GM18868 (cell line): Measurements from ENCODE around the gene DDX31.

Source experiments
- ATAC-seq: cut with Tn5 transposase; IDR thresholded peaks from one replicate; pipeline ENCODE4 v1.9.1; 2021; ENCODE audit warnings: mild to moderate bottlenecking, moderate library complexity; ENCODE audit not compliant: unreplicated experiment

DDX31 gene

DNA sequence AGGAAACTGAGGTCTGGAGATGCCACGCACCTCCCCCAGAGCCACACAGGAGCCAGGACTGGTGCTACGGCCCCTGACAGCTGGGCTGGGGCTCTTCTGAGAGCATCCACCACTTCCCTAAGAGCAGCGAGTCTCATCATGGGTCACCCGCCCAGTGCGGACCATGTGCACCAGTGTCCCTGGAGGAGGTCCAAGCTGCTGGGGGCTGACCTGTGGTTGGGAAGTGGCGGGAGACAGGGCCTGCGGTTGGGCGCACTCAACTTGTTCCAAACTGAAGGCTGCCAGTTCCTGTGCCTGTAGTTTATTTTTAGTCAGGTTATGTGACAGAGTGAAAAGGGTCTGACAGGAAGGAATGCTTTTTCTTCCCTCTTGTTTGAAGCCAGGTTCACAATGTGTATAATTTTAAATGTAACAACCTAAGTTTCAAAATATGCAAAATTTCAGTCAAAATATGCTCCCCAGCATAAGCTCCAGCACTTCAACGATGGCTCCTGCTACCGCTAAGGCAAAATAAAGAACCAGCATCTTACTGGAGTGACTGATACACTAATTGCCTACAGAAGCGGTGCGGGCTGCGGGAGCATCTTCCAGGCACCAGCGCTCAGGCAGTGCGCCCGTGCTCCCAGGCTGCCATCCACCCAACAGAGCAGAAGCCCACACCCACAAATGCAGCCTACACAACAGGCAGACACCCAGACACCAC is 72.6 kb downstream of the DDX31 start:
- ATAC-seq = no peak

DNA sequence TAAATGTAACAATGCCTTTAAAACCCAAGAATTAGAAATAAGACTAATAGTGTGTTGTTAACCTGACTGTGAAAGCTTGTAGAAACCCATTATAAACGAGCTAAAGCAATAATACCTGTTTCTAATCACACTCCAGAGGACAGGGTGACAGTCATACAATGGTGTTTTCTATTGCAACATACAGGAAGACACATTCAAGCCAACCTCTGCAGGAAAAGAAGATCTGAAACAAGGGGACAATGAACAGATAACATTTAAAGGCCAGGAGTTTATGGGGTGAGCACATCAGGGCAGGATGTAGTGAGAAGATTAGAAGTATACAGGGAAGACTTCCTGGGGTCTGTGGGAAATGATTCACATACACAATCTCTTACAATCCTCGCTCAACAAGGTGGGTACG is 73.6 kb downstream of the DDX31 start:
- no peak for ATAC-seq

DNA sequence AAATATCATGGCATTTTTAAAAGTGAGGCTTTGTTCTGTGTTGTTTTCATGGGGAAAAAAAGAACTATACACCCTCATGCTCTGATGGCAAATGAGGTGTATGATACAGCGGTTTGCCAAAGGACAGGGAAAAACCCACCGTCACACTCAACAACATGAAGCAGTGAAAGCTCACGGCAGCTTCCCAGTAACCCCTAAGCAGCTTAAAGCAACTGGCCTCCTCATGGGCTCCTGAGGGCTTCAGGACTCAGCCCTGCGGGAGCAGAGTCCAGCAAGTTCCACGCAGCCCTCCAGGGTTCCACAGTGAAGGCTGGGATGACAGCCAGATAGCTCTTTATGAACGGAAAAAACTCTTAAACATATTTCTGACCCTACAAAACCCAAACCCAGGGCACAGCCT is 74.5 kb downstream of the DDX31 start:
- ATAC-seq = no peak

DNA sequence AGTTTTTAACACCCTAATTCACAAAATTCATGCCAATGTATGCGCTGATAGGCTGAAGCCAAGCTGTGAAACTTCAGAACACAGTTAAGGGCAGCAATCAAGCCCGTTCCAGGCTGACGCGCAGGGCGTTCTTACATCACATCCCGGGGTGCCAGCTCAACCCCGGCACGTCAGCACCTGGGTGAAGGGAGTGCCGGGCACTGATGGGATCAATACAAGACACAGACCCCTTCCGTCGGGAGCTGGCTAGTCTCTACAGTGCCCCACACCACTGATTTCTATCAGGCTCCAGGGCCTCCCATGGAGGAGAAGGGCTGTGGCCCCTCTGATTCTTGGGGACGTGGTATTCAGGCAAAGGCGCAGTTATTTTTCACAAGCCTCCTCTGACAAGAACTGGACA is 75.4 kb downstream of the DDX31 start:
- ATAC-seq = no peak

DNA sequence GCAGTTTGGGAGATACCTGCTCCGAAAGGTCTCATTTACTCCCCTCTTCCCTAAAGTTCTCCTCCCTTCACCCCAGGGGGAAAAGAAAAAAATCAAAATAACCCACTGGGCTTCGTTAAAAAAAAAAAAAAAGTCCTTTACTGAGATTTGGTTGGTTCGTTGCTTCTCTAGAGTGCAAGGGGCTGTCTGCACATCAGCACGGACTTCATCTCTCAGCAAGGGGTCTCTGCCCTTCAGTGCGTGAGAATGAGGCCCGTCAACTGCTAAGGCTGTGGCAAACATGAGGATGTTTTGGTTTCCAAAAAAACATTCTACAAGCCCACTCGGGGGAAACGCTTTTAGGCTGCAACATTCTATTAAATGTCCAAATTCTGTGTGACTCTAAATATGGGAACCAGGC is 77.3 kb downstream of the DDX31 start:
- no peak for ATAC-seq

DNA sequence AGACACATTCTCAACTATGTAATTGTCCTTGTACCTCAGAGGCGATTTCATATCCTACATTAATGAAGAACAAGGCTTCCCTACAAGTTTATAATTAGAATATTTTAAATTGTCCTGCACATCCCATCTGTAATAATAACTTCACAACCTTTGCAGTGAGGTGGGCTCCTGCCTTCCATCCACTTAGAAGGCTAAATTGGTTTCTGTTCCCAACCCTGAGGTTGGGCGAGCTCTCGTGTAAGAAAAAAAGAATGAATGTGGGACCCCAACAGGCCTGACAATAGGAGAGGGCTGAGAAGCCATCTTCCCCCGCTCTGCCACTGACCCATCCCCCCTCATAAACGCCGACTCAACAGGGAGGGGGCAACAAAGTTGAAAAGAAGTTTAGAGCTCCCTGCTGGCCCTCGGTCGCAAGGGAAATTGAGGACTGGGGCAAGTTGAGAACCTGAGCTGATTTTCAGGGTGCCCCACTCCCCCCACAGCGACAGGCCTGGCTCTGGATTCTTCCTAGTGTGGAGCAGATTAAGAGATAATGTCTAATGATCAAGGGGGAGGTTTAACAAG is 78.0 kb downstream of the DDX31 start:
- no peak for ATAC-seq

DNA sequence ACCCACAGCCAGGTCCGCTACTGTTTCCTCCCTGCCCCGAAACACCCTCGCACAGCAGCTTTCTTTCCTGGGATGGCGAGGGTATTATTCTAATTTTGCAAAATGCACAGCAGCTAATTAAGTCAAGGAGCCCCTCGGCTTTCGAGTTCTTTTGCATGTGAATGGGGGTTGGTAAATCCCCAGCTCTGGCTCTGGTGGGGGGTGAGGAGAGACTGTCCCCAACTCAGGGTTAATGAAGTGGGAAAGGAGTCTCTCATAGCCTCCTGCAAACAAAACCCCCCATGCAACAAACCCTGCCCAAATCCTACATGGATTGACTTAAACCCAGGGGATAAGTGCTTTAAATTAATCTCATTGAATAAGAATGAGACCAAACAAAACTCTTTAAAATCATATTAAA is 78.5 kb downstream of the DDX31 start:
- ATAC-seq = no peak

DNA sequence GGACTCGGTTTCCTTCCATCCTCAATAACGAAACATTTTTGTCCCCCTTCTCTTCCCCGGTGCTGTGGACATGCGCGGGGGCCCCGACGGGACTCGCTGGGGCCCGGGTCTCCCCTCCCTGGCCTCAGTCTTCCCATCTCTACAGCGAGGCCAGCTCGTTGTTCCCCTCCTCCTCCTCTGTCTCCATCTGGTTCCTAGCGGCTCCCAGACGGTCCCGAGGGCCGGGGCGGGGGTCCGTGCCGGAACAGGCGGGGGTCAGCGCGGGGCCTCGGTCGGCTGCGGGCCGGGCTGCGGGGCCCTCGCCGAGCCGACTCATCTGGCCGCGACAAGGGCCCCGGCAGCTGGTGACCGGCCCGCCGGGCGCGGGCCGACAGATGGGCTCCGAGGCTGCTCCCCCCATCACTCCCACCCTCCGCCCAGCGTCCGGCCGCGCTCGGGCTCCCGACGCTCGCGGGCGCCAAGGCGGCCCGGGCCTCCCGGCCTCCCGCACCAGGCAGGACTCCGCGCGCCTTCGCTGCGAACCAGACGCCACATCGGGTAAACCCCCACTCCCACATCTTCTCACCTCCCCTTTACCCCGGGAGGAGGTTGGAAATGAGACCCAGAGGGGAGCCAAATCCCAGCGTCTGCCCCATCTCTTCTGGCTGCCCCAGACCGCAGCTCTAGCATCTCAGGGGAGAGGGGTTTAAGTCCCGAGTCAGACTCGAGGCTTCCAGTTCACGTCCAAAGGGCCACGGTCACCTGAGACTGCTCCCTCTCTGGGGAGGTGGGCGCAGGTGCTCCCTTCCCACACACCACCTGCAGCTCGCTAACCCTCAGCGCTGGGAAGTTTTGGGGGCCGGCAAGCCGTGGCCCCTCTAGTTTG is 79.2 kb downstream of the DDX31 start:
- no peak for ATAC-seq

DNA sequence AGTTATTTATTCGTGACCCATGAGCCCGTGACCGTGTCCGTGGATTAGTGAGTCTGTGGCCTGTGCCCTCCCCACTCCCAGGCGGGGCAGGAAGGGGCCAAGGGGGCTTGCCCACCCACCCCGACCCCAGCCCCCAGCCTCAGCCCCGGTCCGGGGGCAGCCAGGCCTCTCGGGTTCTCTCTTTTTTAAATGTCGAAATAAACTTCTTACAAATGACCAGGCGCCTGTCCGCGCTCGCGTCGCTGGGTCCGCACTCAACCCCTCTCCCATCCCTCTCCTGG is 79.8 kb downstream of the DDX31 start:
- no peak for ATAC-seq

DNA sequence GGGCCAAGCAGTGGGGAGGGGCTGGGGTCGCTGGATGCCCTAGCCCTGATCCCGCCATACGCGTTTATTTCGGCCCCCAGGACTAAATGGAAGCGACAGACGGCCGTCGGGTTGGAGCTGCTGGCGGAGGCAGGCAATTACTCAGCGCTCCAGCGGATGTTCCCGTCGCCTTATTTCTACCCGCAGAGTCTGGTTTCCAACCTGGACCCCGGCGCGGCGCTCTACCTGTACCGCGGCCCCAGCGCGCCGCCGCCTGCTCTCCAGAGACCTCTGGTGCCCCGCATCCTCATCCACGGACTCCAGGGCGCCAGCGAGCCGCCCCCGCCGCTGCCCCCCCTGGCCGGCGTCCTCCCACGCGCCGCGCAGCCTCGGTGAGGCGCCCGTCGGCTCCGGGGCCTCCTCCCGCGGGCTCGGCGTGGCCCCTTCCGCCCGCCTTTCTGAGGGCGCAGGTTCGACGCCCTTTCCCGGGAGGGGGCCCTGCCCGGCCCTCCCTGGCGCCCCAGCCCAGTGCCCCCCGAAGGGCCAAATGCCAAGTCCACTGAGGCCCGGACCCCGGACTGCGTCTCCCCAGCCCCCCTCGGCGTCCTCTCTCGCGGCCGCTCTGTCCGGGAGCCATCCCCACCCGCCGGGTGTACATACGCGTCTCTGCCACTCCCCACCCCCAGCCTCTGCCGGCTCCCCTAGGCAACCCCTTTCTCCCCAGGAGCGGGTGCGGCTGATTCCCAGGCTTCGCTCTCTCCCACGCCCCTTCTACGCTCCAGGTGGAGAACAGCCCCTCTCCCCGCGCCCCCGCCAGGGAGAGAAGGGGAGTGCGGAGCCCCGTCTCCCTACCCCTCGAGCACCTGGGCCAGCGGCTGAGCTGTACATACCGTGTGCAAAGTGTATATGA is 80.4 kb downstream of the DDX31 start:
- no peak for ATAC-seq

DNA sequence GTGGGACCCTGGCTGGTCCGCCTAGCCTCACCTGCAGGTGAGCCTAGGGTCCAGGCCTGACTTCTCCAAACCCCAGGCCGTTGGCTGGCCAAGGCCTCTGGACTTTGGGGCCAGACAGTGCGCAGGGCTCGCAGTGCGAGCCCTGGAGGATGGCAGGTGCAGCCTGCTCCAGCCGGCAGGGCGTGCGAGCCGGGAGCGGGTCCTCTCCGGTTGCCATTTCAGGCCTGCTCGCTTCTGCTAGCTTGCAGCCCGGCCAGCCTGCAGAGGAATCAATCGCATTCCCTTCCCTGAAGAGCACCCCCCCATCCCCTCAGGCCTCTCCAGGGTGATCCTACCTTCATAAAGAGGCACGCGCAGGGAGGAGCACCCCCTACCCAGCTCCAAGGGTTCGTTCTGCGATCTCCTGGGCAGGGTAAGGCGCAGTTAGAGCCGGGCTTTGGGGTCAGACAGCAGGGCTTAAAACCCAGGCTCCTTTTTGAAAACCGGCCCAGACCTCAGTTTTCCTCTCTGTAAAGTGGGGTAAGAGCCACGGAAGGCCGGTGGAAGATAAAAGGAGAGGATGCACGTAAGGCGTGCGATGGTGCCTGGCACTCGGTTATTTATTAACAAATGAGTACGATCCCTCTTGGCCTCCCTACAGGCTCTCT is 81.2 kb downstream of the DDX31 start:
- no peak for ATAC-seq

DNA sequence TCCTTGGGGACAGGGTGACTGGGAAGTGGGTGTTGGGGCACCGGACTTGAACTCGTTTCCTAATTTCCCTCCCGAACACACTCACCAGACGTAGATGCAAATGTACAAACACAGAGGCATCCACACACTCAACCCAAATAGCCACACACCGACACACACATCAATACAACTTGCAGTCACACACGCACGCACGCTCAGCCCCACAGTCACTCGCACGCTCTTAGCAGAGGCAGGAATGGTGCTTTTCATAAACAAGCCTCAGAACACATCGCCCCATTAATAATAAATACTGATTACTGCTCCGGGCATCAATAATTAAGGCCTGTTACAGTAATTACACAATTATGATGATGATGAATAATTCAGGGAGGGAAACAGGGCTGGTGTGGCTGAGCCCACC is 81.7 kb downstream of the DDX31 start:
- no peak for ATAC-seq

DNA sequence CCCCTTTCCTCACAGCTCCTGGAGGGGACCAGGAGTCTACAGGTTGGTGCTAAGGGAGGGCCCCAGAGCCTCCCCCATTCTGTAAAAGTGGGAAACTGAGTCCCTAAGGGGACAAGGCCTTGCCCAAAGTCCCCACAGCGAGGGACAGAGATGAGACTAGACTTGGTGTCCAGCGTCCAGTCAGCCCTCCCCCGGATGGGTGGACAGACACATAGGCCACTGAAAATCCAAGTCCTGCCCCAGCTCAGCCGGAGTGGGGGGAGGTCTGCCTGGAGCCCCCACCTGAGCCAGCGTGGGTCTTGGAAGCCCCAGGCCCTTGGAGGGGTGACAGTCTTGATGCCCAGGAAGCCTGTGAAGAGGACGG is 82.2 kb downstream of the DDX31 start:
- ATAC-seq = no peak

DNA sequence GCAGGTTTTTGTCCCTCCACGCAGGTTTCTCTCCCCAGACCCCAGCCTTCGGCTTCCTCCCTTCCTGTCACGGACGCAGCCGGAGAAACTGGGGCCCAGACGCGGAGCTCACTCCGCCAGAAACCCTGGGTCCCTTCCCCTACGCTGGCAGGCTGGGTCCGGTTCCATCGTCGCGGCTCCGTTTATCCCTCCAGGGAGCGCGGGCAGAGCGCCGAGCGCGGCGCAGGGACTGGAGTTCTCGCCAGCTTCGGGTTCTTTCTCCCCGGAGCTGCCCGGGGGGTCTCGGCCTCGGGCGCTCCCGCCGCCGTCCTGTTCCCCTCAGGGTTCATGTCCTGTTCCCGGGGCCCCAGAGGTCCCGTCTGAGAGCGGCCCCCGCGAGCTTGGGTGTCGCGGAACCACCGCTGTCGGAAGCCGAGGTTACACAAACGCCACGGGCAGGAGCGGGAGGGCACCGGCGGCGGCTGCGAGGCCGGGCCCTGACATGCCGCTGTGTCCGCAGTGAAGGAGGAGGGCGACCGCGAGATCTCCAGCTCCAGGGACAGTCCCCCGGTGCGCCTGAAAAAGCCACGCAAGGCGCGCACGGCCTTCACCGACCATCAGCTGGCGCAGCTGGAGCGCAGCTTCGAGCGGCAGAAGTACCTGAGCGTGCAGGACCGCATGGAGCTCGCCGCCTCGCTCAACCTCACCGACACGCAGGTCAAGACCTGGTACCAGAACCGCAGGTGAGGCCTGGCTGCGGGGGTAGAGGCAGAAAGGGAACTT is 82.8 kb downstream of the DDX31 start:
- ATAC-seq = no peak

DNA sequence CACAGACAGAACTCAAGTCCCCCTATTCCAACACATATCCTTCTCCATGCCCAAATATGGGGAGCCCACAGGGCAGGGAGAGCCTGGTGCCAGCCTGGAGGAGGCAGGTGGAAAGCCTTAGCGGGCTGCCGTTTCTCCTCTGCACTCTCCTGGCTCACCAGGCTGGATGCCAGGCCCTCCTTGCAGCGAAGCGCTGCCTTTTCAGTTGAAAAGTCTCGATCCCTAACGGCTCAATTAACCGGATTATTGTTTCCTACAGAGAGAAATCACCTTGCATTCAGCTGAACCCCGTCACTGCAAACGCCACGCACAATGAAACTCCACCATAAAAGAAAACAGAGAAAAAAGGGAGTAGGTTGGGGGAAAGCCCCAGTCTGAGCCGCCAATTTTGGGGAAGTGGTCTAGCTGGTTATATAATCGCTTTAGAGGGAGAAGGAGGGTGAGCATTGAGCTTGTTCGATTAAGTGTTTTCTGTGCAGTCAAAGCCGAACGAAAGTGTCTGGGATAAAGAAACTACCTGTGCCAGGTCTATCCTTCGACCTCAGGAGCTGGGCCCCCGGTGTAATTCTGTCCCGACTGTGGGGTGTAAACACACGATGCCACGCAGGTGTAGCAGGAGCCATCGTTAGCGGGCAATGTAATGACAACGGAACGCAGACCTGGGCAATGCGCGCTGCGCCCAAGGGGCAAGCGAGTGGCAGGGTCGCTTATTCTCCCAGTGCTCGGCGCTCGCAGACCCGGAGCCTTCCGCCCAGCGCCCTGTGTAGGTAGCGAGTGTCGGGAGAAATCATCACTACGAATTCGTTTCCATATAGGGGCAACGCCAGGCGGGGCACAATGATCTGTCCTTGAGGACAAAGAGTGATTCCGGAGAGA is 83.6 kb downstream of the DDX31 start:
- ATAC-seq = no peak

DNA sequence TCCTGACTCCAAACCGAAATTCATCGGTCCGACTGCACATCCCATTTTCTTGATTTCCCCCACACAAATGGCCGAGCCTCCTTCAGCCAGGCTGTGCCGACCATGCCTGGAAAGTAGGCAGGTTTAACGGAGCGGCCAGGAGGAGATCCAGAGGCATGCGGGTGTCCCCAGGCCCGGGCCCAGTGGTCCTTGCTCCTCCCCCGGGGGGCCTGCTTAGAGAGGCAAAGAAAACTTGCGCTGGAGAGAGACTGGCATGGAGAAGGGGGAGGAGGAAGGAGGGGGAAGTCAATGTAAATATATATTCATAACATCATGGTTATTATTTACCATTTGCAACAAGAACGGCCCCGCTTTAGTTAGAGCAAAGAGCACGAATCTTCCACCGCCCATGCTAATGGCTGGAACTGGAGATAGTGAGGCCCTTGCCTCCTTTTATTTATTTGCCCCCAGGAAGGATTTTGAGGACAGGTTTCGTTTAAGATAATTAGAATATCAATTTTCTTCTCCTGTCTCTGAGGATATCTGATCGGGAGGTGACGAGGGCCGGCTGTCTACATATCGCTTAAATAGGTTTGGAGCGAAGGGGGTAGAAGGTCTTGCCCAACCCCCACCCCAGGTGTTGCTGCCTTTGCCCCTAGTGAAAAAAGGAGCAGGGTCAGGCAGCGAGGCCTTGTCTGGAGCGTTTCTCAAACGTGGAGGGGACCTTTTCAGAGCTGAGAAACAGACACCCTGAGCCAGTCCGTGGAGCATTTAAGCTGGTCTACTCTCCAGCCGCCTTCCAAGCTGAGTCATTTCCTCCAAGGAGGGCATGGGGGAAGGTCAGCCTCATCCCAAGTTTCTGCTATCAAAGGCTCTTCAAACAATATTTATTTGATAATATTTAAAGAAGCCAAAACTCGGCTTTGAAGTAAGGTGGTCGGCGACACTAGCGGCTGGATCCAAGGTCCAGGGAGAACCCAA is 84.9 kb downstream of the DDX31 start:
- ATAC-seq = no peak

DNA sequence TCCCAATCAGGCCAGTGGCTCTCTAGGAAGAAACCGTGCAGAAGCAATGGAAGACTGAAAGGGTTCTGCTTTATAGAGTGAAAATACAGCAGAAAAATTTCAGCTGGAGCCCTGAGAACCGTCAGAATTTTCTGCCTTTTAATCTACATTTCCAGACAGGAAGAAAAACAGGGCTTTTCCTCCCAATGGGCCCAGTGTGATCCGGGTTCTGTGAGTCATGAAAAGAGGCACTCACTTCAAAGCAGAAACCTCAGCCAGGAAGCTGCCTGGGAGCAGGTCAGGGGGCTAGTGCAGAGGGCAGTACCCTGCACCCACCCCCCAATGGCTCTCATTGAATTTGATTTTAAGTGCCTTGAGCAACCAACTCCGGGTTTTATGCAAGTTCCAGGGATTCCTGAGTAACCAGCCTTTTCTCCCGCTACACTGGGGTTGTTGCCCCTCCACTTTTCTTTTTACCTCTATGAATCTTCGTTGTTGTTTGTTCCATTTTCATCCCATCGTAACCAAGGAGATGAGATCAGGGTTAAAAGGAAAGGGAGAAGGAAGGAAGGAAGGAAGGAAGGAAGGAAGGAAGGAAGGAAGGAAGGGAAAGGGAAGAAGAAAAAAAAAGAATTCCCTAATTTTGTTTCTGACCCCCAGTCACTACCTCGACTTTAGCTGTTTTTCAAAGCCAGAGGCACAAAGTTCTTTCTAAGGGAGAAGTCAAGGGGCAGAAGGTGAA is 86.0 kb downstream of the DDX31 start:
- ATAC-seq = no peak
